ENCODE measurements around the gene KCND2.
A peak's percentile ranks its signal among the peaks of the same experiment; 100 is the strongest.

Gene KCND2

GRCh38 chr7:120794106-120794729 lies 521.2 kb downstream of the KCND2 start:
- no peak for TF ChIP-seq CTCF (conservative IDR thresholded peaks at IDR 0.05; ENCODE audit: low read depth, low read length)
- DNase-seq (ENCODE audit: low read depth) = peak; percentile 10
- no peak overlapping the region for H3K4me3 ChIP-seq (ENCODE audit: low read length)

- DNase-seq (ENCODE audit: low read depth) = no peak
- TF ChIP-seq CTCF (conservative IDR thresholded peaks at IDR 0.05; ENCODE audit: low read depth, low read length) = no peak
- H3K4me3 ChIP-seq (ENCODE audit: low read length) = no peak overlapping the region
These were observed 524.2 kb downstream of the KCND2 start for GRCh38 chr7:120797026-120797645.

GRCh38 chr7:120799147-120799546 lies 526.2 kb downstream of the KCND2 start:
- TF ChIP-seq CTCF (conservative IDR thresholded peaks at IDR 0.05; ENCODE audit: low read depth, low read length) = no peak
- DNase-seq (ENCODE audit: low read depth) = no peak
- H3K4me3 ChIP-seq (ENCODE audit: low read length) = no peak overlapping the region
